NCI-H1436 (cell line): ENCODE measurements around the gene HEBP1.
A peak's percentile ranks its signal among the peaks of the same experiment; 100 is the strongest.

Source experiments
- DNase-seq: peaks from one replicate; lab custom pipeline; 2025; lab: John Stamatoyannopoulos, UW

The HEBP1 gene

DNA sequence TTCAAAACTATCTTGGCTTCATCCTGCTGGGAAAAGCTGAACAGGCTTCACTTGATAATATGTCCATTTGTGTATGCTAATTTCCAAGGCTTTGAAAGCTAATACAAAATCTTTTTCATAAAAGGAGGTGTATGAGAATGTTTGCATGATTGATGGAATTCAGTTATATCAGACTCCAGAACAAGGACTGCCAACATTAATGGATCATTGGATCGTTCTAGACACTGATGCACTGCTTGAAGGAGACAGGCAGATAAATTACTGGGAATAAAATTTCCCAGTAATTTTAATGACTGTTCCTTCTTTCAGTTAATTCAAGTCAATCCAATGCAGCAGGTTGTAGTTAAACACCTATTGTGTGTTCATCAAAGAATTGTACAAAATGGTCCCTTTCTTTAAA lies 48.6 kb downstream of the HEBP1 start:
- no peak for DNase-seq

DNA sequence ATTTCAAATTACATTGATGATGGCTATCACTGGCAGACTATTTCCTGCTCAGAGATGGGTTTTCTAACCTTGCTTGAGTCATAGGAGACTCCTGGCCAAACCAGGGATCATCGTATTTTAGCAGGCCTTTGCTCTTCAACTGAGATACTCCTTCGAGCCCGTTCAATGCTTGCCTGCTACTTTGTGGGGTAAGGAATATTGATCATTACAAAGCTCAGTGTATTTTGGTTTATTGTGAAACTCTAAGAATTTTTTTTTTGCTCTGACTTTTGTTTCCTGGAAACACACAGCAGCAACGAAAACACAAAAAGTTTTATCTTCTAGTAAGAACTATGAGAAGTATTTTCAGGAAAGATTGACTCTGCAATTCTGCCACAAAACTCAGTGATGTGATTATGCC lies 52.2 kb downstream of the HEBP1 start:
- DNase-seq = no peak

DNA sequence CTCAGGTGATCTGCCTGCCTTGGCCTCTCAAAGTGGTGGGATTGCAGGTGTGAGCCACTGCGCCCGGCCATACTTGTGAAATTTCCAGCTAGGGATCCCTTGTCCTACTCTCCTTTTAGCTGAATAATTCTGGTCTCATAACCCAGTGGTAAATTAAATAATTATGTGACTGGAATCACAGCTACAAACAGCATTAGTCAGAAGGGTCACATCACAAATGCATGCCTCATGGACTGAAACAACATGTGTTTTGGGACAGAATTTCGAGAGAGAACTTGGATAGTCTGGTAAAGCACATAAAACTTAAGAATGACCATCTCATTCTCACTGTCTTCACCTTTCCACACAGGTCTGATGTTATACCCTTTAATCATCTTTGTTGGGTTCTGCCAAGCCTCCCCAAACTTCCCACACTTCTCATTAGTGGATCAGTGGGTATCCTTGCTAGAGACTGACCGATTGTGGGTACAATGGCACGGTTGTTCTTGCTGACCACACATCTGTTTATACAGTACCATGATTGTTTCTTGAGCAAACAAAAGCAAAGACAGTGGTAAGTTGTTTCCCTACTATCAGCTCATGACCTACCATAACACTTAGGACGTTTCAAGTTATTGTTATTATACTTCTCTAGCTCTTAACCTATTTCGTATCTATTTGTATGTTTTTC lies 53.2 kb downstream of the HEBP1 start:
- no peak for DNase-seq

DNA sequence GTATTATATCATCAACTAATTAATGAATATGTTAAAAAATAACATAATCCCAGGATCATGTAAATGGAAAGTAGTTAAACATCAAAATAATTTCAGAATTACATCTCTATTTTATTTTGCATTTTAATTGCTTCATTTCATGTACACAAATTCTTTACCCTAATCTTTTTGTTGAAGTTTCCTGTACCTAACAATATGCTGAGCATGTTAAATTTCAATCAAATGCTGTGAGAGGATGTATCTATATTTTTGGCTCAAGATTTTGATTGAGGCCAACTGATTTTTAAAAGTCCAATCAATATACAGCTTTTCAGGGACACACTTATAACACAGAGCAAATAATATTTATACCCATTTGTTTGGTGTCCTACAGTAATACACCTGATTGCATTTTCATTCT lies 54.5 kb downstream of the HEBP1 start:
- DNase-seq = no peak

DNA sequence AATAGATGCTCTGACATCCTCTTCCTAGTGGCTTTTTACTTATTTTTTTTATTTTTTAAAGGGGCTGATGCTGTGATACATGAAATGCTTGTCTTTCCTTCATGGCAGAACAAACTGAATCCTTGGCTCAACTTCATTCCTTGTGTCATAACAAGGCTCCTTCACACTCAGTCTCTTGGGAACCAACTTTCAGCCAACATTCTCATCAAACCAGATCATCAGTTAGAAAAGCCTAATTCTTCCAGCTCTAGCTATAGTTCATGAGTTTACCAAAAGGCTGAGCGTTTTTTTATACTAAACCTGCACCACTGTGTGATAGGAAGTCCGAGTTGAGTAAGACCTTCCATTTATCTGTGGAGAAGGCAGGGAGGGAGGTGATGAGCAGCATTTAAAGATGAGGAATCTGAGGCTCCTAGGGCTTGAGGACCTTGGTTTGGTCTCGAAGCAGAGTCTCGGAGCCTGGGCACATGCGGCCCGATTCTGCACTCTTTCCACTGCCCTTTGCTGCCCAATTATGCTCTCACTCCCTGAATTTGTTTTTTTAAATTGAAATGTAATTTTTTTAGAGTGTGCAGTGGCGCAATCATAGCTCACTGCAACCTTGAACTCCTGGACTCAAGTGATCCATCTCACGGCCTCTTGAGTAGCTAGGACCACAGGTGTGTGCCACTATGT lies 56.3 kb downstream of the HEBP1 start:
- DNase-seq = no peak

DNA sequence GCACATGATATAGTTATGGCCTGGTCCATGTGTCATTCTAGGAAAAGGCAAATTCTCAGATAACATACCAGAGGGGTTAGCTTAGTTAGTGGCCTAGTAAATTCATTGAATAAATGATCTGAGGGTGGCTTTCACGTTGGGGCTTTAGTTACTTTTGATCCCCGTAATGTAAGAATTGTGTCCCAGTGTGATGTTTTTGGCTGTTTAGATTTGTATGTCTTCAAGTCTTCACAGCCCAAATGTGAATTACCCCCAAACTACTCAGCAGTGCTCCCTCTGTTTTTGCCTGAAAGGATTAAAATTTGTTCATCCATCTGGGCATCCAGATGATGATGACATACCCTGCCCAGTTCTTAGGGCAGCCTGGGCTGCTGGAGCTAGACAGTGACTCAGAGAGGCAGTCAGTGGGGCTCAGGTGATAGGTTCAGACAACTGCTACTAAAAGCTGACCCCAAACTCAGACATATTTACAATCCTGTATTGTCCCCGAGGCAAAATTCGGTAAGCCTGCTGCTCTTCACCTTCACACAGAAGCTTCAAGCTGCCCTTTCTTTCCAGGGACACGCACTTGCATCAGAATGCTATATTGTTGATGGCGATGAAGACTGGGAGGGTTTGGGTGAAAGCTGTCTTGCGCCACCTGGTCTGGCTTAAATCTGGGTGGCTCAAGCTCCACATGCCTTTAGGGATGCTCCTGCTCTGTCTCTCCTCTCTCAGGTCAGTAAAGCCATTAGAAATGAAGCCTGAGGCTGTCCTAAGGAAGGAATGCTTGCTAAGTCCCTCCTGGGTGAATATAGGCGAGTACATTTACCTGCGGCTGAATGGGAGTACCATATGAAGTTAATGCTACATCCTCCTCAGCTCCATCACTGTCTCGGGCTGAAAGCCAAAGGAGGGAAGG lies 58.4 kb downstream of the HEBP1 start:
- DNase-seq = no peak

DNA sequence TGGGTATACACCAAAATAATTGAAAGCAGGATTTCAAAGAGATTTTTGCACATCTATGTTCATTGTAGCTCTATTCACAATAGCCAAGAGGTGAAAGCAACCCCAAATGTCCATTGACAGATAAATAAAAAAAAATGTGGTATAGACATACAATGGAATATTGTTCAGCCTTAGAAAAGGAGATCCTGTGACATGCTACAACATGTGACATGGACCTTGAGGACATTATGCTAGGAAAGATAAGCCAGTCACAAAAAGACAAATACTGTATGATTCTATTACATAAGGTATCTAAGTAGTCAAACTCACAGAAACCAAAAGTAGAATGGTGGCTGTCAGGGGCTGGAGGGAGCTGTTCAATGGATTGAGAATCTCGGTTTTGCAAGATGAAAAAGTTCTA lies 60.2 kb downstream of the HEBP1 start:
- no peak for DNase-seq

DNA sequence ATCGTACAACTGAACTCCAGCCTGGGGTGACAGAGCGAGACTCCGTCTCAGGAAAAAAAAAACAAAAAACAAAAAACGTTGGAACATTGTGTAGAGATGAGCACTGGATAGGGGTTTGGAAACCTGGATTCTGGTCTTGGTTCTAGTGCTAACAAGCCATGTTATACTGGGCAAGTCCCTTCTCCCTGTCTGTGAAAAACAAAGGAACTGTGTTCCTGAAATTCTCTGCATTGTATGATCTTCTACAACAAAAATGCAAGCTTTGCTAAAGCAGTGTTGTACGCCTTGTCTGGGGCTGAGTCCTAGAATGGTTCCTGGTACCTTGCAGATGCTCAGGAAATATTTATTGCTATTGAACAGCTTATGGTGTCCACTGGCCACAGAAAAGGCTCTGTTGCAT lies 61.5 kb downstream of the HEBP1 start:
- DNase-seq = no peak

DNA sequence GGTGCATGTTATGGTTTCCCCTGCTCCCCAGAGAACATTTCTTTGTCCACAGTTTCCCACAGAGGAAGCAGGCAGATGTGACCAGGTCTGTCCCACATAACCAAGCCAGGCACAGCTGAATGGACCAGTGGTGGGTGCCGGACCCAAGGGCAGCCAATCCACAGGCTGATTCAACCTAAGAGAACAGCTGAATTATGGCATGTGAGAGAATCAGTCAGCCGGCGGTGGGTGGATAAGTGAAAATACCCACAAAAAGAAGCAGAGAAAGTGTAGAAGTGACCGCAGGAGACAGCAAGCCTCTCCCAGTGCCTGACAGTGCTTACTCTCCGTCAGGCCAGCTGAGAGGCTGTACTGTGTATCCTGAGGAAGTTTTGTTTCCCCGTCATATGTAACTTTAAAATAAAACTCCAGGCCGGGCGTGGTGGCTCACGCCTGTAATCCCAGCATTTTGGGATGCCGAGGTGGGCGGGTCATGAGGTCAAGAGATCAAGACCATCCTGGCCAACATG lies 63.0 kb downstream of the HEBP1 start:
- DNase-seq = no peak

DNA sequence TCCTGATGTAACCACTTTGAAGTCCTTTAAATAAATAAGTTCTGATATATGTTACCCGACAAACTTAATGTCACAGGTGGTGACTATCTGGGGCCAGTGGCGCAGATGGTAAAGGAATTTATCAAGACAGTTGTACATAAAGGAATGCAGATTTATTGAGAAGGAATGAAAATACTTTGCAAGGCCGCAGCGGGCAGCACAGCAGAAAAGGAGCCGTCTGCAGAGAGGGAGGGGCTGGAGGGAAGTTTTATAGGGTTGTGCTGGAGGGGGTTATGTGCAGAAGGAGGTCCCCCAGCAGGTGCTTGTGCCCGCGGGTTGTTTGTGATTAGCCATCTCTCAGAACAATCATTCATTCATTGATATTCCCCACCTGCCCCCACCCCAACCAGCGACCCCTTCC lies 65.5 kb downstream of the HEBP1 start:
- no peak for DNase-seq

DNA sequence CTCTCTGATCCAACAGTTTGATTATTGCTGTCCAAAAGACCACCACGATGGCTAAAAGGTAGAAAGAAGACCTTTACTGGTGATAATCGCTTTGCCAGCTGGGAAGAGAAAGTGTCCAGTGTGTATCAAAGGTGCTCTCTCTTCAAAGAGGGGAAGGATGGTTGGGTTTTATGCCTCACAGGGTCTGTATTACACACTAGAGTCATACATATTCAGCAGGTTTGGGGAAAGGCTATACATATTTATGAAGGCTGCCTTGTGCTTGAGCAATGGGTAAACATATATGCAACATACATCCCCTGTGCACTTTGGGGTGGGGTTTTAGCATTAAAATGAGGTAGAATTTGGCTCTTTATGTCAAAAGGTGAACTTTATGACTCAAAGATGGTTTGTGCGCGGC lies 66.3 kb downstream of the HEBP1 start:
- DNase-seq = no peak

DNA sequence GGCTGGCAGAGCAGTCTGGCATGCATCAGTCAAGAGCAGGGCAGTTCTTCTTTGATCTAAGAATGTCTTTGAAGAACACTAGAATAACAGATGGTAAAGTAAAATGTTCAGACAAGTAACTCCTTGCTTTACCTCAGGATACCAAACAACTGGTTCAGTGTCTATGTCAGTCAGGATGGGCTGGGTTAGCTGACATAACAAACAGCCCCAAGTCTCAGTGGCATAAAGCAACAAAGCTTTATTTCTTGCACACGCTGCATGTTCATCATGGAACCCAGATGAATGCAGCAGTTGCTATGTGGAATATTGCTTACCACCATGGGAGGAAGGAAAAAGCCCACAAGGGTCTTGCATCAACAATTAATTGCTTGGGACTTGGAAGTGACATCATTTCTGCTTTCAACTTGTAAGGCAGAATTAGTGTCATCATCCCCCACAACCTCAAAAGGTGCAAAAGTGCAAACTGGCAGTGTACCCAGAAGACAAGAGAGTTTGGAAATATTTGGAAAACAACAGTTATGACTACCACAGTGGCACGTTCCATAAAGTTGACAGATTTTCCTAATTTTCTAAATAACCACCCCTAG lies 69.3 kb downstream of the HEBP1 start:
- DNase-seq = no peak

DNA sequence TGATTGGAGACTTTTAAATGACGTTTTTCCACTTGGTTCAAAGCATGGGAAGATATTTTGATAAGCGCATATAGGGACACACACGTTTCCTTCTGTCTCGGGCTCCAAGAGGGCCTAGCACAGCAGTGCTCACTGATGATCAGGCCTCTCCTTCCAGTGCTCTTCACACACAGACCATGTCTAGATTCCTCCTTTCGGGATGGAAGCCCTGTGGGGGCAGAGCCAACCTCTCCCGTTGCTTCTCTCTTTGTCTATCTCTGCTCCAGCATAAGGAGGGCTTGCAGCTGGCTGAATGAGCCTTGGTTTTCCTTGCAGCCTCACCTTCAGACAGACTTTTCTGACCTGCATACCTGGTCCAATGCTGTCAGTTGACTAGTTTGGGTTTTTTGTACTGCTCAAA lies 70.4 kb downstream of the HEBP1 start:
- DNase-seq = no peak

DNA sequence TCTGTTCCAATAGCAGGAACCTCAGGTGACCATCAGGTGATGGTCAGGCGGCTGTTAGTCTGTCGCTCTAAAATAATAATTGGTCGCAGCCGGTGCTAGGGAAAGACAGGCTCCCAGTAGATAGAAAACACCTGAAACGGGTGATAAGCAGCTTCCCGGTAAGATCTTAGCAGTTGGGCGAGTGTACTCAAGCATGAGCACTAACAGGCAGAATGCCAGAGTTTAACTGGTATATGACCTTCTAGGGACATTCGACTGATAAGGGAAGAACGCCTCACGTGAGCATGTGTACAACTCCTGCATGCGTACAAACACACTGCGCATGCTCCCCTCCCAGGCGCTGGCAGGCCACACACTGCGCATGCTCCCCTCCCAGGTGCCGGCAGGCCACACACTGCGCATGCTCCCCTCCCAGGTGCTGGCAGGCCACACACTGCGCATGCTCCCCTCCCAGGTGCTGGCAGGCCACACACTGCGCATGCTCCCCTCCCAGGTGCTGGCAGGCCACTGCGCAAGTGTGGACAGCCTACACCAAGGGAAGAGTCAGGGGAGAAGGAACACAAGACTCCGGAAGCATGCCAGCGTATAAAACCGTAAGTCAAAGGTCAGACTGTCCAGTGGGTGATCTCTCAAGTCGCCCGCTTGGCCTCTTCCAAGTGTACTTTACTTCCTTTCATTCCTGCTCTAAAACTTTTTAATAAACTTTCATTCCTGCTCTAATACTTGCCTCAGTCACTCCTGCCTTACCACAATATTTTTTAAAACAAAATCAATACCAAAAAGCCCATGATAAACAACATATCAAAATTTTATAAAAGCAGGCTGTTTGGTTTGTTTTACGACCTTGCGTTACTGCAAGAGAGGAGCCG lies 72.6 kb downstream of the HEBP1 start:
- DNase-seq = peak; percentile 87

DNA sequence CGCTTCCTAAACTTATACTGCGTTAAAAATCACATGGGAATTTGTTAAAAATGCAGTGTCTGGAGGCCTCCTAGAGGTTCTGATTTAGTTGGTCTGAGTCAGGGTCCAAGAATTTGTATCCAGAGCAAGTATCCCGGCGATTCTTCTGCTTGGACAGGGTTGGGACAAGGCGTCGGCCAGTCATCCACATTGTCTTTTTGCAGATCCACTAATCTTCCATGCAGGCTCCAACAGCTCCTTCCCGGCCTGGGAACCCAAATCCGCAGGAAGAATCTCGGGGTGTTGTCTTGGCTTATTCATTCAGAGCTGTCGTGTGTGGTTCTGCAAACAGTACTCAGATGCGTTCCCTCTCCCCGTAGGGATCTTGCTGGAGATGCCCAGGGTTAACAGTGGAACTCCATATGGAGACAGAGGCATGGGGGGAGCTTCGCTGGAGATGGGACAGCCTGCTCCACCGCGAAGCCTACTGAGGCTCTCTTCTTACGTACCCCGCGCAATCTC lies 73.4 kb downstream of the HEBP1 start:
- DNase-seq = no peak

DNA sequence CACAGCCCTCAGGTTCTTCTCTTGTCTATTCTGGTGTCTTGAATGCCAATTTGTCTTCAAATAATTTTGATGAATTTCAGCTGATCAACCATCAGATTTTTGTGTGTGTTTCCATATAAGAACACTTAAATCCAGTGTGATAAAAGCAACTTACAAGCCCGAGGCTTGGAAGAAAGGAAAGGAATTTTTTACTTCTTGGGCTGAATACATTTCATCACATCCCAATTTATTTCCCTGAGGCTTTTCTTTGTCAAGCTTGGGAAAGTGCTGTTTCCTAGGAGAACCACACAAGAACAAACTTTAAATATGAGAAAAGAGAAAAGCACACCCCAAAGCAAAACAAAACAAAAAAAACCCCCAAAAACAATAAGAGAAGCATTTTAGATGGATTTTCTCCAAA lies 74.7 kb downstream of the HEBP1 start:
- no peak for DNase-seq
